Loucy (cell line): ENCODE data around the gene CYB5D1.

Source experiments
- EZH2phosphoT487 ChIP-seq: fragments of 200-600 bp; IDR thresholded peaks from 2 replicates; pipeline ENCODE4 v1.6.1; 2018; ENCODE audit warnings: antibody characterized with exemption, mild to moderate bottlenecking, moderate library complexity, borderline replicate concordance
- TF ChIP-seq, protein P1 (sequence below): fragments of 200-600 bp; sonication (generic); conservative IDR thresholded peaks from 2 replicates; pipeline ENCODE4 v1.5.1; 2014; ENCODE audit warnings: mild to moderate bottlenecking, antibody characterized with exemption, low read length

DNA sequence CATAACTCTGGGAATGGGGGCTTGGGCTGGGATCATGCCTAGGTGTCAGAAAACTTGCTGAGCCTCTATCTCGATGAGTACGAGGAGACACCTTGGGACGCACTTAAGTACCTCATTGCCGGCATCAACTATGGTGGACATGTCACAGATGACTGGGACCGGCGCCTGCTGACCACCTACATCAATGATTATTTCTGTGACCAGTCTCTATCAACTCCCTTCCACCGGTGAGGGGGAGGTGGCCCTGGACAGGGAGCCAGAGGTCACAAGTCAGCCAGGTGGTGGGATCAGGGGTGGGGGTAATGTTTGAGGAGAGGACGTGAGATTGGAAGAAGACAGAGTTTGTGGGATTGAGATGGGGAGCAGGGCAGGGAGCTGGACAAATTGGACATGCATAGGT is 27.2 kb upstream of the CYB5D1 start:
- TF ChIP-seq, protein P1, sequence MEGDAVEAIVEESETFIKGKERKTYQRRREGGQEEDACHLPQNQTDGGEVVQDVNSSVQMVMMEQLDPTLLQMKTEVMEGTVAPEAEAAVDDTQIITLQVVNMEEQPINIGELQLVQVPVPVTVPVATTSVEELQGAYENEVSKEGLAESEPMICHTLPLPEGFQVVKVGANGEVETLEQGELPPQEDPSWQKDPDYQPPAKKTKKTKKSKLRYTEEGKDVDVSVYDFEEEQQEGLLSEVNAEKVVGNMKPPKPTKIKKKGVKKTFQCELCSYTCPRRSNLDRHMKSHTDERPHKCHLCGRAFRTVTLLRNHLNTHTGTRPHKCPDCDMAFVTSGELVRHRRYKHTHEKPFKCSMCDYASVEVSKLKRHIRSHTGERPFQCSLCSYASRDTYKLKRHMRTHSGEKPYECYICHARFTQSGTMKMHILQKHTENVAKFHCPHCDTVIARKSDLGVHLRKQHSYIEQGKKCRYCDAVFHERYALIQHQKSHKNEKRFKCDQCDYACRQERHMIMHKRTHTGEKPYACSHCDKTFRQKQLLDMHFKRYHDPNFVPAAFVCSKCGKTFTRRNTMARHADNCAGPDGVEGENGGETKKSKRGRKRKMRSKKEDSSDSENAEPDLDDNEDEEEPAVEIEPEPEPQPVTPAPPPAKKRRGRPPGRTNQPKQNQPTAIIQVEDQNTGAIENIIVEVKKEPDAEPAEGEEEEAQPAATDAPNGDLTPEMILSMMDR, result no peak
- no peak for TF ChIP-seq EZH2phosphoT487
